Kasumi-1 (cell line): ENCODE measurements around the gene FAM234A.
"Not testable (repeated sequence)": the region's sequence is repeated elsewhere in the genome, so short reads cannot be mapped to it uniquely, and the experiment has no call there.

Source experiments
- DNase-seq, 2 experiments: peaks; one replicate each; lab custom pipeline; 2025; lab: John Stamatoyannopoulos, UW

FAM234A gene

GRCh38 chr16:265002-265529 is 30.4 kb downstream of the FAM234A start:
- no peak for DNase-seq

- no peak for DNase-seq
These were observed 31.1 kb downstream of the FAM234A start for GRCh38 chr16:265711-266110.

GRCh38 chr16:266258-267164 is 31.9 kb downstream of the FAM234A start:
- DNase-seq, result no peak

- not testable (repeated sequence) for DNase-seq
These were observed 32.9 kb downstream of the FAM234A start for GRCh38 chr16:267562-267961.

DNA sequence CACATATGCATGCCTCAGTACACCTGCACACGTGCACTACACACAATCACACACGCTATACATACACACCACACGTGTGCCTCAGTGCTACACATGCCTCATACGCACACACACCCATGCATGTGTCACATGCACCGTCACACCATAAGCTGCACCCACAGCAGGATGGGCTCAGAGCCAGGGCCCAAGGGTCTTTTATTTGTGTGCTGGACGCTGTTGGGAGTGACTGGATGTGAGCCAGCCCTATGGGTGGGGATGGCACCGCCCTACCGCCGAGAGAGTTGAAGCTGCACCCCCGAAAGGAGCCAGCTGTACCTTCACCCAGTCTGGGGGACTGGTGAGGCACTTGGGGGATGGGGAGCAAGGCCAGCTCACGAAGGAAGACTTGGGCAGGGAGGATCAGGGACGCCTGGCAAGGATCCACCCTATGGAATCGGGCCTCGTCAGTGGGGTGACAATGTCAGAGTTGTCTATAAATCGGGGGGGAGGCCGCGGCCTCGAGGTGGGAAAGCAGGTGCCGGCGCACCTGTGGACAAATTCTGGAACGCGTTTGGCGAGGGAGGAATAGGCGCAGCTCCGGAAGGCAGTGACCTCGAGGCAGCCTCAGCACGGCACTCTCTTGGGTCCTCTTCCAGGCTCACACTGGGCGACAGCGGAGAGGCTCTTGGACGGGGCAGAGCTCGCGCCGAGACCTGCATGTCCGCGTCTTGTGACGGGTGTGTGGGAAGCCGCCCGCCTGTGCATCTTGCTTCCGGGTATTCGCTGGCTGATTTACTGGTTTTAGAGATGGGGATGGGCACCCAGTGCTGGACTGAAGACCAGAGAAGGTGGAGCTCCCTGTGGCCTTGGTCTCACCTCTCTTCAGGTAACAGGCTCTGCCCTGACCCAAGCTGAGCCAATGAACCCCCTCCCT is 33.8 kb downstream of the FAM234A start:
- DNase-seq, result no peak

- no peak for DNase-seq
These were observed 34.6 kb downstream of the FAM234A start for GRCh38 chr16:269061-269796.

GRCh38 chr16:270381-271255 is 36.0 kb downstream of the FAM234A start:
- DNase-seq, result no peak

DNA sequence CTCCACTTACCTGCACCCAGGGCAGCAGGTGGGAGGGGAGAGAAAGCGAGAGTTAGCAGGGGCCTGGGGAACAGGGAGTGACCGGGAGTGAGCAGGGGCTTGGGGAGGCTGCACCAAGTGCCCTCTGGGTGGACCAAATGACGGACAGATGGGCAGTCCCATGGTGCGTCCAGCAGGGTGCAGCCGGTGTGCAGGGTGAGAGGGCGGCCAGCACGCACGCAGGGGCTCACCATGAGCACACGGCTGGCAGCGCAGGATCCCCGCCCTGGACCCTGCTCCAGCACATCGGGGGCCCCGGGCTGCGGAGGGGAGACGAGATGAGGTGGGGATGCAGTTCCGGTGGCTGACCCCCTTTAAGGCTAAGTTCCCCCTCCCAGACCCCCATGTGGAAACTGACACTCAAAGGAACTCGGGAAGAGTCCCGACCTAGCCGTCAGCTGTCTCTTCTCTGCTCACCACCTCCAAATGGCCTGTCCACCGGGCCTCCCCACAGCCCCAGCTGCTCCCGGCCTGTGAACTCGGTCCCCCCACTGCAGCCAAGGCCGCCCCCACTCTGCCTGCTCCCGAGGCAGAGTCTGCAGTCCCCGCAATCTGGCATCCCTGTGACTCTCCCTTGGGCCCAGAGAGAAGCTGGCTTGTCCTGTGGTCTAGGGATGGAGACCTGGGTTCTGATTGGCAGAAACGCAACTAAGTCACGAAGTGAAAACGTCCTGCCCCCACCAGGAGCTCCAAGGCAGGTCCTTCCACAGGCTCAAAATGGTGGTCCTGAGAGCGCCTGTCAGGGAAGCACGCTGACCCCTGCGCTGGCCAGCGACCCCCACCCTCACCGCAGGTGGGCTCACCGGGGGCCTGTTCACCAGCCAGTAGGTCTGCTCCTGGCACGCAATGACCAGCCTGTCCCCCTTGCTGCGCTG is 38.3 kb downstream of the FAM234A start:
- no peak for DNase-seq

DNA sequence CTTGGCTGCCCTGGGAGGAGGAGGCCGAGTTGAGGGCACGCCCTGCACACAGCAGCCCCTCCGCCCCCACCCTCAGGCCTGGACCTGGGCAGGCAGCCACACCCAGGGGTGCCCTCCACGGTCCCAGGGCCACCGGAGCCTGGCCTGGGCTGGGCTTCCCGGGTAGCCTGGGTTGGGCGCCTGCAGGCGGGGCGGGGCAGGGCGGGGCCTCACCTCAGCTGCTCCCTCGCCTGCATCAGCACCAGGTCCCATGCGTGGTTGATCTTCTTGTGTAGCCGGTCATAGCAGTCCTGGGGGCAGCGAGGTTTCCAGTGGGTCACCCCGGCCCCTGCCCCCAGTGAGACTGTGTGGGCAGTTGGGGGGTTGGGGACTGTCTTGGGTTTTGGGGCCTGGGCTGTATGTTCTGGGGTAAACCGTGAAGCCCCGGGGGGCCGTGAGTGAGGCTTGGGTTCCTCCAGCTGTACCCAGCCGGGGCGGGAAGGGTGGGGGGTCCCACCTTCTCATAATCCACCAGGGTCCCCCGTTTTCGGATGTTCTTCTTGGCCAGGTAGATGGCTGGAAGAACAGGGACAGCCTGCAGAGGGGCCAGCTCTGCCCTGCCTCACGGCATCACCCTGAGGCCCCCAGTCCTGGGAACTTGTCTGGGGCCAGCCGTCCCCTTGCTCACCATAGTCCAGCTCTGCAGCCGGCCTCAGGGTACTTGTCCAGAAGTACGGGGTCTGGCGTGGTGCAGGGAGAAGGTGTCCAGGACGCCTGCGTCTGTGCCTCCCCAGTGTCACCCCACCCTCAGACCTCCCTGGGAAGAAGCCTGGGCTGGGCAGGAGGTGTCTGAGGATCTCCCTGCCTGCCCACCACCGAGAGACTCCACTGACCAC is 39.2 kb downstream of the FAM234A start:
- no peak for DNase-seq

DNA sequence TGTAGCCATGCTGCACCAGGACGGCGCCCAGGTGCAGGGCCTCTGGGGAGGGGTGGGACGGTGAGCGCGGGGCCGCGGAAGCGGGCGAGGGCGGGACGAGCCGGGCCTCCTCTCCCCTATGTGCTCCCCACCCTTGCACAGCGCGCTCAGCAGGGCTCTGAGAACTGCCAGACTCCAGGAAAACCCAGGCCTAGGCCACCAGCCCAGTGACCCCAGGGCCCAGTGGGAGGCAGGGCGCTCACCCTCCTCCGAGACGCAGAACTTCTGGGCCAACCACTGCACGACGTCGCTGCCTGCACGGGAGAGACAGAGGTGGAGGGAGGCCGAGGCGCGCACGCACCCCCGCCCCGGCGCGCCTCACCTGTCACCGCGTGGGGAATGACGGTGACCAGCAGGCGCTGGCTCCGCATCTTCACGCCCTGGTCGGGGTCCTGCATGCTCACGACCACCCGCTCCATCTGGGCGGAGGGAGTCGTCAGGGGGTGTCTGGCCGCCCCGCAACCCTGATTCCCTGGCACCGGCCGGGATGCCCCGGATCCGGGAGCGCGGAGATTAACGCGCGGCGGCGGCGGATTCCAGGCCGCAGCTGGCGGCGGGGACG is 40.5 kb downstream of the FAM234A start:
- no peak for DNase-seq

- no peak for DNase-seq
These were observed 41.2 kb downstream of the FAM234A start, which contains the start of gene RGS11 for GRCh38 chr16:275786-276232. RGS11 (minus strand) TSS chr16:275944; CDS start chr16:275911, 33 bp downstream.

- no peak for DNase-seq
These were observed 41.9 kb downstream of the FAM234A start for GRCh38 chr16:276426-277077.

GRCh38 chr16:278863-279366 is 44.3 kb downstream of the FAM234A start:
- no peak for DNase-seq

GRCh38 chr16:279531-279930 is 44.9 kb downstream of the FAM234A start:
- DNase-seq, result no peak

DNA sequence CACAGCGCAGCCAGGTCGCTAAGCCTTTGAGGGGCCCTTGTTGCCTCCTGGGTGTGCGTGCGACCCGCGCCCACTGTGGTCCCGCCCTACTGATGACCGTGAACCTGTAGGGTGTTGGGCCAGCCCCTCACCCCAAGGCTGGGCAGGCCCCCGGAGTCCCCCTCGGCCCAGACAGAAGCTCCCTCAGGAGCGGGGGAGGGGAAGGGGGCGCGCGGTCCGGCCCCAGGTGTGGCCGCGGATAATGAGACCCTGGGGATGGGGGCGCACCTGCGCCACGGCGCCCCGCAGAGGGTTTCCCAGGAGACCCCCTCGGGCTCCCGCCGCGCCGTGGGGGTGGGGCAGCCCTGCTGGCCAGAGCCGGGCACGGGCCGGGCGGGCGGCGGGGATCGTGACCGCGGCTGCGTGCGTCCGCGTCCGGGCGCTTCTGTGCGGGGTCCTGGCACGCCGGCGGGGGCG is 45.4 kb downstream of the FAM234A start:
- DNase-seq, result no peak

- no peak for DNase-seq
These were observed 45.9 kb downstream of the FAM234A start, which contains the start of gene ARHGDIG for GRCh38 chr16:280552-280951. ARHGDIG (plus strand) TSS chr16:280591; CDS start chr16:280681, 90 bp downstream.

DNA sequence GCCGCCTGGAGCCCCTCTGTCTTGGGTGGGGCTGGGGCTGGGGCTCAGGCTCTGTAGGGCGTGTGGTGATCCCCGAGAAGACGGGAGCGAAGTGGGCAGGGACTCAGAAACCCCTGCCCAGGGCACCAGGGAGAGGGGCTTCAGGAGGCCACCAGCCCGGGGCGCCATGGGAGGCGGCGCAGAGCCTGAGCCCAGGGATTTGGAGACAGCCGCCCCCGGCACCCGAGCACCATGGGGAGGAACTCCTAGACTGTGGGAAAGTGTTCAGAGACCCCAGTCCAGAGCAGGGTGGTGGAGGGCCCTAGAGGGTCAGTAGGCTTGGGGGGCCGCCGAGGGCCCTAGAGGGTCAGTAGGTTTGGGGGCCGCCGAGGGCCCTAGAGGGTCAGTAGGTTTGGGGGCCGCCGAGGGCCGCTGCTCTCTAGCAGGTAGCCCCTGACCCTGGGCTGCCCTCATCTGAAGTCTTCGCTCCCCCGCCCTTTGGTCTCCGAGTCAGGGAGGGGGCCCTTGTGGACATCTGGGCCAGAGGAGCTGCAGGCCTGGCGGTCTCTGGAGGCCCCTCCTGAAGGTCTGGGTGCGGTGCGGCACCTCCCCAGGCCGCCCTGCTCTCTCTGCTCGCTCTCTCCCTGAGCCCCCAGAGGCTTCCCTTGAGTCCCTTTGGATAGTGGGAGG is 46.5 kb downstream of the FAM234A start:
- no peak for DNase-seq
